Stimulated activated CD8-positive, alpha-beta memory T cell treated with anti-CD3 and anti-CD28 coated beads, Interleukin-12 subunit alpha, Interleukin-12 subunit beta, amount 100 ng/mL, for 1 hour (primary cell): ENCODE measurements around the gene CLEC16A.

Experiments
- DNase-seq: peaks from one replicate; pipeline ENCODE4 v3.0.0-alpha.2; 2020; ENCODE audit warnings: low read depth

The CLEC16A gene

DNA sequence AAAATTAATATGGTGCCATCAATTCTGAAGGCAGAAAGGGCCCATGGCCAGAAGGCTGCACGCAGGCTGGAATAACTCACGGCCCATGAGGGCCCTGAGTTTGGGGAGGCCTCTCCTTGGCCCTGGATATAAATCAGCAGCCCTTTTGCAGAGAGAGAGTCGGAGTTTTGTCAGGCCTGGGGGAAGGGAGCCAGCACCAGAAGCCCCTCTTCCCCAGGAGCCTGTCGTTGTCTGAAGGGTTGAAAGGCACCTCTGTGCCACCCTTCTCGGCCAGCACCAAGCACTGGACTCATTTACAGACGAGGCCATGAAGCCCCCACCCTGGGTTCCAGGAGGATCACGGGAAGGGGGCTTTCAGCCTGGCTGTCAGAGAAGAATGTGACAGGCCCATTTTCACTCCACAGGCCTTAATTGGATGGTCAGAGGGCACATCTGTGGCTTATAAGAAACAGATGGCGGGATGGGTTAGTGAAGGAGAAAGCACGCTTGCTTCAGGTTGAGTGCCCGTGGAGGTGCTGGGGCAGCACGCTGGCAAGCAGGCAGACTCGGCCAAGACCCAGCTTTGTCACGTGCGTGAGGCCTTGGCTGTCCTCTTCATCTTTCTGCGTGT lies 140.6 kb downstream of the CLEC16A start:
- no peak for DNase-seq

DNA sequence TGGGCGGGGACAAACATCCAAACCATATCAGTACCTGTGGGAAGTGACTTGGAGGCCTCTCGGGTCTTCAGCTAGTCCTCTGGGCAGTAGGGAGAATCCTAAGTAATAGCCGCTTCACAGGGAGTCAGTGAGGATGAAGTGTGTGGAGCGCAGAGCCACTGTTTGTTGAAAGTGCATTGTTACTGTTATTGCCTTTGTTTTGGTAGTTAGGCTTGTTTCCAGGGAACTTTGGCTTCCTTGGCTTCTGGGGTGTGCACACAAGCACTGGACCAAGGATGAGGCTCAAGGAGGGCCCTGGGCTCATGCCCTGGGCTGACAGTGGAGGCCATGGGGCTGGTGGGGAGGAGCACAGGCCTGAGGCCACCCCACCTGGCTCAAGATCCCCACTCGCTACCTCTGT lies 141.6 kb downstream of the CLEC16A start:
- DNase-seq, result no peak

DNA sequence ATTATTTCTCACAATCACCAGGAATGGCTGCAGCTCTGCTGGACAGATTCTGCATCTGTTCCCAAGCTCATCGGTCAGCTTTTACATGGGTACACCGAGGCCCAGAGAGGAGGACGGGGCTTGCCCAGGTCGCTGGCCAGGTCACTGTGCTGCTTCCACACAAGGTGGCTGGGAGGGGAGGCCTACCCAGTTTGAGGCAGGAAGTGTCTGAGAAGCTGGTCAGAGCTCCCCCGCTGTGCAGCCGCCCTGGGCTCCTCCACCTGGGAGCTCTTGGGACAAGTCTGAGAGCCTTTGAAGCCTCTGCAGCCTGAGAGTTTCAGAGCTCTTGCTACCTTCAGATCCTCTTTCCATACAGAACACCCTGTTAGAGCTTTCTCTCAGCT lies 143.3 kb downstream of the CLEC16A start:
- DNase-seq, result no peak

DNA sequence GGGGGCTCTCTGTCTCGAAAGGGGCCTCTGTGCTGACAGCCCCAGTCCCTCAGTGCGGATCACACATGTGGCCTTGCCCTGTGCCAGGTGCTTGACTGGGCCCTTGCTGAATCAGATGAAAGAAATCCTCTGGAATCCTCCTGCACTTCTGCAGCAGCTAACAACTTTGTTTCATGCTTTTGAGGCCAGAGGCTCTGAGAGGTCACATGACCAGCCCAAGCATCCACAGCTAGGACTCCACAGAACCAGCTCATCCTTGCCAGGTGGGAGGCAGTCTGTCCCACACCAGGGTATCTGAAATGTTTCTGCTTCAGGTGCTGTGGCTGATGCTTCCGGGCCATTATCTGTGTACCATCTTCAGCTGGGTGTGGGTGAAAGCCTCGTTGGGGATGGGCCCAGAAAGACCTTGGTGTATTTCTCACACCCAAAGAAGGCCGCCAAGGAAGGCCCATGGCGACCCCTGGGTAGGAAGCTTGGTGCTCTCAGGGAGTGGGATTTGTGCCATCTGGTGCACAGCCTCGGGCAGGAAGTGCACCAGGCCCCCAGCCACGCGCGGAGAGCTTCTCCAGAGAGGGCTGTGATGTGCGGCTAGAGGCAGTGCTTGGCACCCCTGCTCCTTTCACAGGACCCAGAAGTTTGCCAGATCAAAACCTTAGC lies 143.8 kb downstream of the CLEC16A start:
- DNase-seq, result no peak

DNA sequence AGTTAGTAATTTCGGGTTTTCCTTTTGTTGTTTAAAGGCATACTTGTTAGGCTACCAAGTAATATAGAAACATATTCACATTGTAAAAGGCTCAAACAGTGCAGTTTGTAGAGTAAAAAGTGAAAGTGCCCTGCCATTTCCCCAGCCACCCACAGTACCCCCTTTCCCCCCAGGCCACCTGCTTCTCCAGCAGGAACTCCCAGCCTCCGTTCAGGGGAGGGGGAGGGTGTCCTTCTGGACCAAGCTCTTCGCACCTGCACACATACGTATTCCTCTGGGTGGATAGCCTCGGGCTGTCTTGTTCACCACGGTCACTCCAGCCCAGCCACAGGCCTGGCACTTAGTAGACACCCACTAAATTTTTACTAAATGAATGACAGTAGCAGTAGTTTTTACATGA lies 144.5 kb downstream of the CLEC16A start:
- DNase-seq, result no peak

DNA sequence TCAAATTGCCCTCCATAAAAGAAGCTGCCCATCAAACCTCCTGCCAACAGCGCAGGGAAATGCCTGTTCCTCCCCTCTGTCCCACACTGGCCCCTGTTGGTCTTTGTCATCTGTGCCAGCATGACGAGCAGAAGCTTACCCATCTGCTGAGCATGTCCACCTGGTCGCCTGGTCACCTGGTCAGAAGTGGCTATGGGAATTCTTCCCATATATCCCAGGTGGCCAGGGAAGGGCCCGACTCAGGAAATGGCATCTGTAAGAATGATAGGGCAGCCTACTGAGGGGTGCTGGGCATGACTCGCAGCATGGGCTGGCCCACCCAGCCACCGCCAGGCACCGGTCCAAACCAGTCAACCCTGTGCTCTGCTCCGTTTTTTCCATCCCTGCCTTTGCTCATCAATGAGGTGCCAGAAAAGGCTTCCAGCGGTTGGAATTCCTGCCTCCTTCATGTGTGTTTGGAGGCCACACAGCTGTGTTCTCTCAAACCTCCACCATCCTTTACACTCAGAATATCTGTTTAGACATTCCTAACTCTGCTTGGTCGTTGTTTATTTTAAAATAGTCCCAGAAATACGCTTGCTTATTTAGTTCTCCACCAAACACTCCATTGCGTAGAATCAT lies 145.2 kb downstream of the CLEC16A start:
- no peak for DNase-seq

DNA sequence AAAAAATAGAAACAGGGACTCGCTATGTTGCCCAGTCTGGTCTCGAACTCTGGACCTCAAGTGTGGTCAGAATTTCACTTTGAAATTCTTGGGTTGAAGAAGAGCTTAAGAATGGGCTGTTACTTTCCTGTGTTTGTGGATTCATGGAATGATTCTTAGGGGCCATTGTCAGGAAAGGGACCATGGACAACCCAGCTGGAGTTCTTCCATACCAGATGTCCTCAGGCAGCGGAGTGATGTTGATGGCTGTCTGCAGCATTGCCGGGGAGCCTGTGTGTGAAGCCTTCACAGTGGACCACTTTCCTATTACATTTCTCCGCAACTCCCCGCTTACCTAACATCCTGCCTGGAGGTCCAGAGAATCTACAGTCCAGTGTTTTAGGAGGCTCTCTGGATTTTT lies 145.9 kb downstream of the CLEC16A start:
- no peak for DNase-seq

DNA sequence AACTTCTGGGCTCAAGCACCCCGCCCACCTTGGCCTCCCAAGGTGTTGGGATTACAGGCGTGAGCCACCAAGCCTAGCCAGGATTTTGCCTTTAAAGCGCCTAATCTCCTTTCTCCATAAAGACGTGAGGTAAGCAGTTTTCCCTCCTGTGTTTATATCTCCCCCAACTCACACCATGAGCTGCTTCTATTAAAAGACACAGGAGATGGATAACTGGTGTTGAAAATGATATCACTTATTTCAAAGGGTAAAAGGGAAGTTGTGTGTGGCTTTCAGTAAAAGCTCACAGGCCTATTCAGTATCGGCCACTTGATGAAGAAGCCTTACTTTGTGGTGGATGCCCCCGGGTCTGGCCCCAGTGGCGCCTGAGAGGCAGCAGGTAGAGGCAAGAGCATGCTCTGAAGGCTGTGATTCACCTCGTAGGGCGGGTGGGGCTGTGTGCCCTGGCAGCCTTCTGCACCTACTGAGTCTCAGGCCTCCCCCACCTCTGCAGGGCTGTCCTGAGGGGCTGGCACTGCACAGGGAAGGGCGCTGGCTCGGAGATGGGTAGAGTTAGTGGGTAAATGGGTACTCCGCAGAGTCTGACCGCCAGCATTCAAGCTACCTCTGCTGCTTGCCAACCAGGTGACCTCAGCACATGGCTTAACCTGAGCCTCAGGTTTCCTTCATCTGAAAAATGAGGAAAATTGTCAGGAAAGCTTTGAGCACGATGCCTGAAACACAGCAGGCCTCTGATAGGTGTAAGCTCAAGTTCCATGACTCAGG lies 146.8 kb downstream of the CLEC16A start:
- no peak for DNase-seq

GRCh38 chr16:11092788-11093571 lies 148.6 kb downstream of the CLEC16A start:
- DNase-seq, result no peak

DNA sequence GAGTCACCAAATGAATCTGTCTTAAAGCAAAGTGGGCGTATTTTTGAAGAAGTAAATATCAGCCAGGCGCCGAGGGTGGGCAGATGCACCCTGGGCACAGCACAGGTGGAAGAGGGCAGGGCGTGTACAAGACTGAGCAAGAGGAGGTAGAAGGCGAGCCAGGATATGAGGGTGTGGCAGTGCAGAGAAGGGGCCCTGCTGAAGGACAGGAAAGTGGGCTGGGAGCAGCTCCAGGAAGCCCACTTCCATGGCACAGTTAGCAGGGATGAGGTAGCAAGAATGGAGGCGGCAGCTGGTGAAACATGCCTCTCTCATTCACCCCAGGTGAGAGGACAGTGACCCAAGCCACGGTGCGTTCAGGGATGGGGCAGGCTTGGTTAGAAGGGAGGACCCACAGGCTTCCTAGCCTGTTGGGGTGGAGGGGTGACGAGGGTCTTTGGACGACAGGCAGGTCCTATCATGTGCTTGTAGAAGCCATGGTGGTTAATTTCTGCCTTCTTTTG lies 149.3 kb downstream of the CLEC16A start:
- DNase-seq, result no peak

GRCh38 chr16:11094075-11094856 lies 149.9 kb downstream of the CLEC16A start:
- peak; percentile 27 for DNase-seq

DNA sequence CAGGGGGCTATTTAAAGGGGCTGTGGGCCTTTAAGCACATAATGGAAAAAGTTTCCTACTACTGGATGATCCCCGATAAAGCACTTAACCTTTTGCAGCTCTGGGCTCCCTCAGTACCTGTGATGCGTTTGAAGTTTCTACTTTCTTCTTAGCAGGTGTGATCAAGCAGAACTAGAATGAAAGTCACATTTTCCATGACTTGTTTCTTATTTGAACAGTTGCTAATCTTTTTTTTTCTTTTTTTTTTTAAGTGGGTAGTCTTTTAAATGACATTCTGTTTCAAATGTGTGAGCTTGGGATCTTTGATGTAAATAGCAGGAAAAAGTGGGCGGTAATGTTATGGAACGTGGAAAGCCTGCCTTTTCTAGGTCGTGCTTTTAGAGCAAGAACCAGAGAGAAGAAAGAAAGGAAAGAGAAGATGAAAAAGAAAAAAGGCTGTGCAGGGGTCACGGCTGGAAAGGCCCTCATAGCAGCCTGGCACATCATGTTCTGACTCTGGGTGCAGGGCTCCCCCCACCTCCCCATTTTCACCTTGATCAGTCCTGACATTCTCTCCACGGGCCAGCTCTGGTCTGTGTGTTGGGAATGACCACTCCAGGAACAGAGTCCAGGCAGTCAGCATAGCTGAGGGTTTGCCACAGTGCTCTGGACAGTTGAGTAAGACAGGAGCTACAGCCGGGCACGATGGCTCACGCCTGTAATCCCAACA lies 150.6 kb downstream of the CLEC16A start:
- DNase-seq, result no peak

DNA sequence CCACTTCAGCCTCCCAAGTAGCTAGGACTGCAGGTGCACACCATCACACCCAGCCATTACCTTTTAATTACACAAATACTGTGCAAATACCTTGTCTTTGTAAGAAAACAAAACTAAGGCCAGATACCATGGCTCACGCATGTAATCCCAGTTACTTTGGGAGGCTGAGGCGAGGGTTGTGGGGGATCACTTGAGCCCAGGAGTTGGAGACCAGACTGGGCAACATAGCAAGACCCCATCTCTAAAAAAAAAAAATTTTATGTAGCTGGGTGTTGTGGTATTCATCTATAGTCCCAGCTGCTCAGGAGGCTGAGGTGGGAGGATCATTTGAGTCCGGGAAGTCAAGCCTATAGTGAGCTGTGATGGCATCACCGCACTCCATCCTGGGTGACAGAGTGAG lies 151.6 kb downstream of the CLEC16A start:
- no peak for DNase-seq

DNA sequence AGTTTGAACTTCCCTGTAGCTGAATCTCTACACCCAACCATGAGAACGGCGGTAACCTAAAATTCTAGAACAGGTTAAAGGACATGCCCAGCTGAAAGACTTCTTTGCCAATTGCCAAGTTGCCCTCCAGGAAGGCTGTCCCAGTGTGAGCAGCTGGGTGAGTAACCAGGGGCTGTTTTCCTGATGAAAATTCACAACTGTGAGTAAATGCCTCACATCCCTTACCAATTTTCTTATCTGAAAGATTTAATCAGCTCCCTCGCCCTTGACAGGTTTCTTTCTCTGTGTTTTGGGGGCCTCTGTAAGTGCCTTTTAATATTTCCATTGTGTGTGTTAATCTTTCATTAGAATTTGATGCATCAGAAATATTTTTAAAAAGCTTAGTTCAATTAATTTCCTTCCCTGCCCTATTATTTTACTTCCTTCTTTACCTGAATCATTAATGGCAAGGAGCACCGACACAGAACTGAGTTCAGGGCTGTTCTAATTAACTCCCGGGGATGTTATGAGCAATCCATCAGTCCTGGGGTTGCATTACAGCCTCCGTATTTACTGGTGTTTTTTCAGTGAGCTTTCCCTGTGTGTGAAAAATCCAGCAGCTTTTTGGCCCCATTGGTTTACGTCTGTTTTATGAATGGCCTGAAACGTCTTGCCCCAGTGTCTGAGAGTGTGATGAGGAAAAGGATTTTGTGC lies 152.9 kb downstream of the CLEC16A start:
- no peak for DNase-seq

DNA sequence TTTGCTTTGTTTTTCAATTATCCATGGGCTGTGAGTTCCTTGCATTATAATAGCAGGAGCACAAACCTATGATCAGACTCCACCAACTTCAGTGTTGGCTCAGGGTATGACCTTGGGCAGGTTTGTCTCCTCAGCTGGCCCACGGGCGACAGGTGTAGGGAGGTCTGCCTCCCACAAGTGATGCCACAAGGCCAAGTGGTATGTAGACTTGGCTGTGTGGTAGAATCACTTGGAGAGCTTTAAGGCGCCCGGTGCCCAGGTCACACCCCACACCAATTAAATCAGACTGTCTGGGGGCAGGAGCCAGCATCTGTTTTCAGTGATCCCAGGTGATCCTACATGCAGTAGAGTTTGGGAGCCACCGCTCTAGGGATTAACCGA lies 153.4 kb downstream of the CLEC16A start:
- DNase-seq, result no peak

GRCh38 chr16:11098601-11099390 lies 154.4 kb downstream of the CLEC16A start:
- DNase-seq, result no peak

DNA sequence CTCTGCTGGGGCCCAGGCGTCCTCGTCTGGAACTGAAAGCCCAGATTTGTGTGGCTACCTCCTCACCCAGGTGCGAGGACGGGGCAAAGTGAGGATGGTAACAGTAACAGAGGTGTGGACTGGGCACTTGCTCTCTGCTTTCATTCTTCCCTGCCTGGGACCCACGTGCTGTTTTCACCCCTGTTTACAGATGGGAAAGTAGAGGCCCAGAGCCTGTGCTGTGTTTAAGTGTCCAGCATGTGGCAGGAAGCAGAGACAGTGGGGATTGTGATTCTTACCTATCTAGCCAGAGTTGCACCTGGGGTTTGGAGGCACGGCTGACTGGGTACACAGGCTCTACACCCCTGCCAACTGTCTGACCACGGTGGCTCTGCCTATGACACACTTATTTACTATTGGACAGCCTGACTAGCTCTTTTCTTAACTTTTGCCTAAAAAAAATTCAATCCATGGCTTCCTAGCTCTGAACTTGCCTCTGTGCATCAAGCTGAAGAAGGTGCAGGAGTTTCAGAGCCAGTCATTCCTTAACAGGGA lies 155.4 kb downstream of the CLEC16A start:
- DNase-seq, result no peak

GRCh38 chr16:11100239-11100750 lies 155.9 kb downstream of the CLEC16A start:
- no peak for DNase-seq

DNA sequence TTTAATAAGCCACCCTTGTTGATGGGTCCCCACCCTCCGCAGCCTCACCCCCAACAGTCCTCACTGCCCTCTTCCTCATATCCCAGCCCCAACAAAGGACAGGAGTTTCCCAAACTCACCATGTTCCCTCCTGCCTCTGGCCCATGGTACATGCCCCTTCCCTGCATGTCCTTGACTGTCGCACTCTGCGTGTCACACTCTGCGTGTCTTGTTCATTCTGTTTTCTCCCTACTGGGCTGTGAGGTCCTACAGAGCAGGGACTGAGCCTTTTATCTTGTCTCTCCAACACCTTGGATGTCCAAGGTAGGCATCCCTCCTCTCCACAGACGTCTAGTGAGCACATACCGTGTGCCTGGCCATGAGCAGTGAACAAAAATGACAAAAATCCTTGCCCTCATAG lies 156.9 kb downstream of the CLEC16A start:
- no peak for DNase-seq
